ENCODE measurements around the gene SELPLG. TPM values are rescaled to one million over a fixed set of nuclear protein-coding genes. Genes with fewer than 3 reads are reported as not detected.
"Not testable (repeated sequence)": the region's sequence is repeated elsewhere in the genome, so short reads cannot be mapped to it uniquely, and the experiment has no call there.

Gene SELPLG
- polyA plus RNA-seq, 3 donors: 2.5 to 14.1 (median 8.8) TPM

GRCh38 chr12:108642269-108642870 lies 8.7 kb upstream of the SELPLG start:
- H3K27ac ChIP-seq (ENCODE audit: low read depth, low read length): no peak overlapping the region
- 76 to 83% (median 83%) methylated on average over 16 of the region's 16 CpGs for WGBS, 3 donors

GRCh38 chr12:108641446-108642268 lies 8.0 kb upstream of the SELPLG start:
- H3K27ac ChIP-seq (ENCODE audit: low read depth, low read length): no peak overlapping the region
- WGBS, 3 donors: 55 to 75% (median 58%) methylated on average over 9 of the region's 9 CpGs

- WGBS, 3 donors: 73 to 78% (median 73%) methylated on average over 10 of the region's 10 CpGs
- H3K27ac ChIP-seq (ENCODE audit: low read depth, low read length): no peak overlapping the region
Measured at GRCh38 chr12:108640802-108641445, 7.2 kb upstream of the SELPLG start.

GRCh38 chr12:108638997-108639822 lies 5.5 kb upstream of the SELPLG start:
- WGBS, 3 donors: 86 to 95% (median 90%) methylated on average over 11 of the region's 11 CpGs
- H3K27ac ChIP-seq (ENCODE audit: low read depth, low read length): no peak overlapping the region

- H3K27ac ChIP-seq (ENCODE audit: low read depth, low read length): no peak overlapping the region
- WGBS, 3 donors: 25 to 32% (median 30%) methylated on average over 18 of the region's 18 CpGs
Measured at GRCh38 chr12:108638141-108638827, 4.6 kb upstream of the SELPLG start.

- no peak overlapping the region for H3K27ac ChIP-seq (ENCODE audit: low read depth, low read length)
- 71 to 75% (median 74%) methylated on average over 7 of the region's 7 CpGs for WGBS, 3 donors
Measured at GRCh38 chr12:108637222-108637971, 3.7 kb upstream of the SELPLG start.

GRCh38 chr12:108635997-108636808 lies 2.5 kb upstream of the SELPLG start:
- WGBS, 3 donors: 65 to 84% (median 71%) methylated on average over 6 of the region's 6 CpGs
- H3K27ac ChIP-seq (ENCODE audit: low read depth, low read length): no peak overlapping the region

GRCh38 chr12:108635201-108635996 lies 1.7 kb upstream of the SELPLG start:
- no peak overlapping the region for H3K27ac ChIP-seq (ENCODE audit: low read depth, low read length)
- 35 to 53% (median 35%) methylated on average over 15 of the region's 15 CpGs for WGBS, 3 donors

GRCh38 chr12:108634341-108634751 lies 652 bp upstream of the SELPLG start:
- 53 to 74% (median 55%) methylated on average over 4 of the region's 4 CpGs for WGBS, 3 donors
- no peak overlapping the region for H3K27ac ChIP-seq (ENCODE audit: low read depth, low read length)

- 72 to 90% (median 79%) methylated on average over 7 of the region's 7 CpGs for WGBS, 3 donors
- H3K27ac ChIP-seq (ENCODE audit: low read depth, low read length): no peak overlapping the region
Measured at GRCh38 chr12:108633081-108633533, 587 bp downstream of the SELPLG start.

- not testable (repeated sequence) for H3K27ac ChIP-seq (ENCODE audit: low read depth, low read length)
- 80 to 87% (median 85%) methylated on average over 4 of the region's 4 CpGs for WGBS, 3 donors
Measured at GRCh38 chr12:108631261-108631660, 2.4 kb downstream of the SELPLG start.

- 50 to 73% (median 68%) methylated on average over 9 of the region's 9 CpGs for WGBS, 3 donors
- H3K27ac ChIP-seq (ENCODE audit: low read depth, low read length): peak overlapping the region; percentile 21
Measured at GRCh38 chr12:108630481-108631207, 3.0 kb downstream of the SELPLG start.

- 44 to 65% (median 44%) methylated on average over 17 of the region's 17 CpGs for WGBS, 3 donors
Measured at GRCh38 chr12:108629824-108630476, 3.7 kb downstream of the SELPLG start.

GRCh38 chr12:108629151-108629550 lies 4.5 kb downstream of the SELPLG start:
- 70 to 95% (median 80%) methylated on average over 5 of the region's 5 CpGs for WGBS, 3 donors
- no peak overlapping the region for H3K27ac ChIP-seq (ENCODE audit: low read depth, low read length)

More at GRCh38 chr12:108629824-108630476, 3.7 kb downstream of the SELPLG start:
- peak overlapping the region; percentile 21 for H3K27ac ChIP-seq (ENCODE audit: low read depth, low read length)
